ENCODE results near the gene PACRG. TPM values are rescaled to one million over a fixed set of nuclear protein-coding genes. Genes with fewer than 3 reads are reported as not detected.

Gene PACRG
- total RNA-seq, 1 experiment from 2014 or later: 0.26 TPM

DNA sequence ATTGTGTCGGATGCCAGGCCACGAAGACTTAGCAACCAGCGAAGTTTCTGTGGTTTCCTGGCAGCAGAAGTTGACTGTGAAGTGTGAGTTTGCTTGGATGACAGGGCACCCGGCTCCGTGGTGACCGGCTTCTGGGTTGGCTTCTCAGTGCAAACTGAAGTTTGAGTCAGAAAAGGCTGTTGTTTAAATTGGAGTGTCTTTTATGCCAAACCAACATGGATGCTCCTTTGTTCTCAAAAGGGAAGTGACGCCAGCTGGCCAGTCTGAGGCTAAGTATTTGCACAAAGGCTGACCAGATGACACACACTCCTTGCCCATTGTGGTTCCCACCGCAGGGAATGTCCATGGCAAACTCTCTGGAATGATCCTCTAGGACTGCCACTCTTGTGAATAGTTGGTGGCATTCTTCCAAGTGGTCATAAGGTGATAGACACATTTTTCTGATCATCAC, 521.9 kb downstream of the PACRG start:
- peaks cover 2% of the 10 kb centered on the region; the same call in 1 of the 2 replicates for H3K27me3 Mint-ChIP-seq (ENCODE audit: low read depth)
- no peaks in the 10 kb centered on the region; a peak in 1 of 5 replicates for H3K9me3 Mint-ChIP-seq
- no peak overlapping the region for H2BK120ac ChIP-seq (ENCODE audit: low read depth, low read length, poor library complexity, severe bottlenecking)
- no peaks in the 10 kb centered on the region for H4K20me1 ChIP-seq (ENCODE audit: control insufficient read depth, insufficient read depth, insufficient read length)
- no peak overlapping the region for H3K56ac ChIP-seq (ENCODE audit: insufficient read length, low read depth, low read length)
- TF ChIP-seq, protein P1, sequence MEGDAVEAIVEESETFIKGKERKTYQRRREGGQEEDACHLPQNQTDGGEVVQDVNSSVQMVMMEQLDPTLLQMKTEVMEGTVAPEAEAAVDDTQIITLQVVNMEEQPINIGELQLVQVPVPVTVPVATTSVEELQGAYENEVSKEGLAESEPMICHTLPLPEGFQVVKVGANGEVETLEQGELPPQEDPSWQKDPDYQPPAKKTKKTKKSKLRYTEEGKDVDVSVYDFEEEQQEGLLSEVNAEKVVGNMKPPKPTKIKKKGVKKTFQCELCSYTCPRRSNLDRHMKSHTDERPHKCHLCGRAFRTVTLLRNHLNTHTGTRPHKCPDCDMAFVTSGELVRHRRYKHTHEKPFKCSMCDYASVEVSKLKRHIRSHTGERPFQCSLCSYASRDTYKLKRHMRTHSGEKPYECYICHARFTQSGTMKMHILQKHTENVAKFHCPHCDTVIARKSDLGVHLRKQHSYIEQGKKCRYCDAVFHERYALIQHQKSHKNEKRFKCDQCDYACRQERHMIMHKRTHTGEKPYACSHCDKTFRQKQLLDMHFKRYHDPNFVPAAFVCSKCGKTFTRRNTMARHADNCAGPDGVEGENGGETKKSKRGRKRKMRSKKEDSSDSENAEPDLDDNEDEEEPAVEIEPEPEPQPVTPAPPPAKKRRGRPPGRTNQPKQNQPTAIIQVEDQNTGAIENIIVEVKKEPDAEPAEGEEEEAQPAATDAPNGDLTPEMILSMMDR (conservative IDR thresholded peaks at IDR 0.05): no peak
- H3K14ac ChIP-seq (ENCODE audit: insufficient read depth, low read length): no peak overlapping the region
- H3K23ac ChIP-seq (ENCODE audit: insufficient read length, low read depth, low read length): no peak overlapping the region
- H3K9ac ChIP-seq (ENCODE audit: extremely low read depth, insufficient read length, low read length): no peak overlapping the region
- H3T11ph ChIP-seq (ENCODE audit: low read length): no peak overlapping the region
- no peak overlapping the region for H2AFZ ChIP-seq (ENCODE audit: low read length)
- DNase-seq: no peak
- no peaks in the 10 kb centered on the region for H3K36me3 Mint-ChIP-seq (ENCODE audit: insufficient read depth in 1 of 3, low read depth in 3 of 3)
- H3K23me2 ChIP-seq (ENCODE audit: insufficient read length, low read depth, low read length, poor library complexity, severe bottlenecking): no peaks in the 10 kb centered on the region
- no peak overlapping the region for H3K4me2 ChIP-seq (ENCODE audit: insufficient read depth, insufficient read length, low read length)
- no peaks in the 10 kb centered on the region for H3K4me1 ChIP-seq (ENCODE audit: insufficient read depth, low read length)
- no peak overlapping the region for H2BK20ac ChIP-seq (ENCODE audit: low read depth, low read length, poor library complexity, severe bottlenecking)
- no peak overlapping the region for H2BK12ac ChIP-seq (ENCODE audit: insufficient read length, low read depth, low read length)
- no peak overlapping the region for H2AK5ac ChIP-seq (ENCODE audit: insufficient read length, low read length)
- H3K79me2 ChIP-seq (ENCODE audit: insufficient read depth, low read length): no peaks in the 10 kb centered on the region
- no peak overlapping the region for H4K91ac ChIP-seq (ENCODE audit: insufficient read length, low read depth, low read length)
- no peak overlapping the region for H4K8ac ChIP-seq (replicated peaks; ENCODE audit: insufficient read length, low read depth, low read length)
- no peak overlapping the region for H2BK15ac ChIP-seq (ENCODE audit: low read depth, low read length)
- WGBS (ENCODE audit: extremely low coverage, insufficient read length, low lambda C conversion rate): no CpG with 5 or more reads among the region's 8 CpGs
- H3K27me3 ChIP-seq (ENCODE audit: insufficient read depth, low read length): no peaks in the 10 kb centered on the region
- H3K27ac Mint-ChIP-seq: no peak overlapping the region; a peak in 1 of 7 replicates
- H3K4me3 Mint-ChIP-seq: no peak overlapping the region
- no peak overlapping the region for H4K5ac ChIP-seq (ENCODE audit: insufficient read length, low read depth, low read length)
- no peaks in the 10 kb centered on the region for H3K79me1 ChIP-seq (ENCODE audit: insufficient read depth, low read depth, low read length, poor library complexity, severe bottlenecking)
- no peak overlapping the region for H3K27ac ChIP-seq (ENCODE audit: insufficient read length, low read depth, low read length)
- H3K4ac ChIP-seq (ENCODE audit: low read depth, low read length): no peak overlapping the region
- H2BK5ac ChIP-seq (ENCODE audit: insufficient read length, low read length): no peak overlapping the region
- no peak overlapping the region for H3K18ac ChIP-seq (ENCODE audit: insufficient read length, low read depth, low read length)
- H3K9me3 ChIP-seq (ENCODE audit: control insufficient read depth, low read depth, low read length): no peaks in the 10 kb centered on the region
- H3K4me1 Mint-ChIP-seq: peaks cover 26 to 27% of the 10 kb centered on the region in 2 experiments
